Stimulated activated CD8-positive, alpha-beta memory T cell treated with anti-CD3 and anti-CD28 coated beads, Interleukin-2, amount 100 ng/mL, for 48 hours (primary cell): ENCODE results near the gene POP7.
A peak's percentile ranks its signal among the peaks of the same experiment; 100 is the strongest.

ENCODE experiments used
- DNase-seq, 2 donors: peaks; one replicate each; pipeline ENCODE4 v3.0.0-alpha.2; 2020; ENCODE audit warnings: low read depth in 2 of 2

POP7 gene

DNA sequence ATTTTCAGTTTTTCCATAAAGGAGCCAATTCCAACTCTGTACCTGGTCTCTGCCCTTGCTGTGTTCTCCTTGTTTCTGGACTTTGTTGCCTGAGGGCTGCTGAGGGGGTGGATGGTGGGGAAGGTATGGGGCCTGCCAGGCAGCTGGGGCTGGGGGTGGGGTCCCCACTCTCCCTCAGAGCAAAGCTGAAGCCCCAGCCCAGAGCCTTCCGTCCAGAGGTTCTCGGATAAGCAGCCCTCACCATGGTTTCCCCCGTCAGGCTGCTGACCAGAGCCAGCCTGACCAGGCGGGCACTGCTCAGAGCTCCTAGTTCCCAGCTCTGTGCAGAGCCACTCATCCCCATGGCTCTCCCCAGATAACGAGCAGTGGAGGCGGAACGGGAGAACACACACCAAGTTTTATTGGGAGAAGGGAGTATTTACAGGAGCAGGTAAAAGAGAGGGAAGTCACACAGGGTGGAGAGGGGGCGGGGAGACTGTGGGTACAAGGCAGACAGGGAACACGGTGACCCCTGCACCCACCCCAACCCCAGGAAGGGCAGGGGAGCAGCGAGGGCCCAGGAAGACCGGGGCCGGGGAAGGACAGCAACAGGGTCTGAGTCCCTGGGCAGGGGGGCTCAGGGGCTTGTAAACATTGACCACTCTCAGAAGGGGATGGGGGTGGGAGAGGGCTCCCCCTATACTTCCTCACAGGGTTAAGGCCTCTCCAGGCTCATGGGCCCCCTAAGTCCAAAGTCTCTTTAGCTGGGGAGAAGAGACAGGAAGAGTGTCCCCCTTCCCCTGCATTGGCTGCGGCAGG is 26.6 kb upstream of the POP7 start:
- DNase-seq, result no peak

DNA sequence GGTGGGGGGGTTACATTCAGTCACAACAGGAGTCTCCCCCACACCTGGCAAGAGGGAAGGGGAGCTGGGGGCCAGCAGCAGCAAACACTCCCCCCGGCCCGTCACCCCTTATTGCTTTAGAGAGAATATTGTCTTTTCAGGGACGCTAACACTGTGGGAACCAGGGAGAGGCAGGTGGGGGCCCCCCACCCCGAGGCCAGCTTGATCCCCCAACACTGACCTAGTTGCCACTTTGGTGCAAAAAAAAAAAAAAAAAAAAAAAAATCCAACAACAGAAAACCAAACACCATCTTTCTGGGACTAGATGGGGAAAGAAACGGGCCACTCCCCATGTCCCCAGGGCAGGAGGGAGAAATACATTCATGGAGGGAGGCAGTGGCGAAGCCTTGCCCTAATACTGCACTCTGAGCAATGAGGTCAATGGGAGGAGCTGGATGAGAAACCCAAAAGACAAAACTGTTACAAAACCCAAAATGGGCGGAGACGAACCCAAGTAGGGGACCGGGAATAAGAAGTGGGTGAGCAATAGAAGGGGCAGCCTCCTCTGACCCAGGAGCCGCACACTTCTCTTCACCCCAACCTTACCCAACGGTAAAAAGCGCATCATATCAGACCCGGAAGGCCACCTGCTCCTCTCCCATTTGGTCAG is 25.9 kb upstream of the POP7 start:
- DNase-seq, result no peak

DNA sequence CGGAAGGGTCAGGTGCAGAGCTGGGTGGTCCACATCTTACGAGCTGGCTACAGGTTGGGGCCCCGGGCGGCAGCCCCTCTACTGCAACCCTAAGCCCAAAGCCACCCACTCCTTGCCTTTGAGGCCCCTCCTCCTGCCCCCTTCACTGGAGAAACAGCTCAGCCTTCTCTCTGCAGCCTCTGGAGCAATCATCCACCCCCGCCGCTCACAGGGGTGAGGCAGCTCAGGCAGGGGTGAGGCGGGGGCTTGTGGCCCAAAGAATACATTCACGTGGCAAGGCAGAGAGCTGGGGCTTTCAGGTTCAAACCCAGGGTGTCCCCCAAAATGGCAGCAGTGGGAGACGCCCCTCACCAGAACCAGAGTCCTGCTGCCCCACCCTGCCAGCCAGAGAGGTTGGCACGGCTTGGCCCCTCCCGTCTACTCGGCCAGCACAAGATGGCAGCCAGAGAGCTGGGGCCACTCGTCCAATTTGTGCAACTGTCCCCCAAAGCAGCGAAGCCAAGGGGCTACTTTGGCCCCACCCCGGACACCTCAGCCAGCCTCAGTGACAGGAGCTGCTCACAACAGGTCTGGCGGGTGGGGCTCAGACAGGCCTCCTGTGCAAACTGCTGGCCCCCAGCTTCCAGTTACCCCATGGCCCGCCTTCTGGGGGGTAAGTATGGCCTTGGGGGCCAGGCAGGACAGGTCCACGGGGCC is 25.2 kb upstream of the POP7 start:
- no peak for DNase-seq

DNA sequence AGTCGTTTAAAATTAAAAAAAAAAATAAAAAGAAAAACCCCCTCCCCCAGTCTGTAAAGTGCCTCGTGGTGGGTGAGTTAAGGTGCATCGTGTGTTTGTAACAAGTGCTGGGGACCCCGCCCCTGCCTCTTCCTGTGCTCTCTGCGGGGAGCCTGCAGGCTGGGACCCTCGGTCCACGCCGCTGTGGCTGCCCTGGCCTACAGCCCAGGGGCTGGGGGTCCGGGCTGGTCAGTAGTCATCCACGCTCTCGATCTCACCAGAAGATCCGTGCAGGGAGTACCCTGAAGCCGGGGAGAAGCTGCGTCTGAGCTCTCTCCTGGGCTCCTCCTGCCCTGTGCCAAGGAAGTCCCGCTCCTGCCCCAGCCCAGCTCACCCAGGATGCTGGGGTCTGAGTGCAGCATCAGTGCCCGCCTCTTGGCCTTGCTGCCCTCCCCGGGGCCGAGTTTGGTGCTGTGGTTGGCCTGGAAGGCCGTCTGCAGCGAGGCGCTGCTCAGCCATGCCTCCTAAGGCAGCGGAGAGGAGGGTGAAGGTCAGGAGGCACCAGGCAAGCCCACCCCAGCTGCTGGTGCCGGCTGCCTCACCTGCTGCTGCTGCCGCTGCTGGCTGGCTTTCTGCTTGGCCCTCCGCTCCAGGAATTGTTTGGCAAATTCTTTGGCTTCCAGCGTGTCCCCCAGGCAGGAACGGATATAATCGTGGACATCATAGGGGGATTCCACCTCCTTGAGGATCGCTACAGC is 24.3 kb upstream of the POP7 start:
- no peak for DNase-seq

DNA sequence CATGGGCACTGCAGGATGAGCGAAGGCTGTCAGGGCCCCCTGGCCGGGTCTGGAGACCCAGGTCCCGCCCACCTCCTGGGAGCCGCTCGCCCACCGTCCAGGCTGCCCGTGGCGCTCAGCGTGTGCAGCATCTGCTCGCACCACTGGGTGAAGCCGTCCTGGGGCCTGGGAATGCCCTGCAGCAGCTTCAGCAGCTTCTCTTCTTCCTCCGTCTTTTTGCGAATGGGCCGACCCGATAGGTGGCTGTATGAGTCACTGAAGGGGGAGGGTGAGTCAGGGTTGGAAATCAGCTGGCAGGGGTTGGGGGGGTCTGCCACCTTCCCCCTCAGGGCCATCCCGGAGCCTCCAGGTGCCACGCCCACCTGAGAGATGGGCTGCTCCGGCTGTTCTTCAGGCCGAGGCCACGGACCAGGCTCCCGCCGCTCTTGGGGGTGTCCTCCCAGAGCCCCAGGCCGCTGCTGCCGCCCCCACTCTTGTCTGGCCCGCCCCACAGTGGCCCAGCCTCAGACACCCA is 23.6 kb upstream of the POP7 start:
- DNase-seq, result no peak

DNA sequence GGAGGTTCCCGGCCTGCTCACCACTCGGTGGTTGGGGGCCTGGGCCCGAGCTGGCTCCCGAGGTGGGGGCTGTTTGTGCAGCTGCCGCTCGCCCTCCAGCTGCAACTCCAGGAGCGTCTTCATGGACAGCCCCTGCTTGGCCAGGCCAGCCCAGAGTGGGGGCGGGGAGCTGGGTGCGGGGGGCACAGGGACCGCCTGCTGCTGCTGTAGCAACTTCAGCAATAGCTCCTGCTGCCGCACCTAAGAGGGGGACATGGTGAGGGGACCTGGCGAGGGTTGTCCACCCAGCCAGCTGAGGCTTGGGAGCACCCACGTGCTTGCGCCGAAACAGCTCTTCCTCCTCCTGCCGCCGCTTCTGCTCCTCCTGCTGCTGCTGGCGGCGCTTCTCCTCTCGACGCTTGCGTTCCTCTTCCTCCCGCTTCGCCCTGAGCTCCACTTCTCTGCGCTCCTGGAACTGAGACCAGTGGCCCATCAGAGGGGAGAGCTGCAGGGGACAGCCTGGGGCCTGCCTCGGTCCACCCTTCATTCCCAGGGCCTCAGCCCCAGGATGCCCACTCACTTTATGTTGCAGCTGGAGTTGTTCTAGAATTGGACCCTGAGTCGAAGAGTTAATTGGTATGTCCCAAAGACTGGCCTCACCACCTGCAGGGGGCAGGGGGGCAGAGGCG is 22.8 kb upstream of the POP7 start:
- no peak for DNase-seq

DNA sequence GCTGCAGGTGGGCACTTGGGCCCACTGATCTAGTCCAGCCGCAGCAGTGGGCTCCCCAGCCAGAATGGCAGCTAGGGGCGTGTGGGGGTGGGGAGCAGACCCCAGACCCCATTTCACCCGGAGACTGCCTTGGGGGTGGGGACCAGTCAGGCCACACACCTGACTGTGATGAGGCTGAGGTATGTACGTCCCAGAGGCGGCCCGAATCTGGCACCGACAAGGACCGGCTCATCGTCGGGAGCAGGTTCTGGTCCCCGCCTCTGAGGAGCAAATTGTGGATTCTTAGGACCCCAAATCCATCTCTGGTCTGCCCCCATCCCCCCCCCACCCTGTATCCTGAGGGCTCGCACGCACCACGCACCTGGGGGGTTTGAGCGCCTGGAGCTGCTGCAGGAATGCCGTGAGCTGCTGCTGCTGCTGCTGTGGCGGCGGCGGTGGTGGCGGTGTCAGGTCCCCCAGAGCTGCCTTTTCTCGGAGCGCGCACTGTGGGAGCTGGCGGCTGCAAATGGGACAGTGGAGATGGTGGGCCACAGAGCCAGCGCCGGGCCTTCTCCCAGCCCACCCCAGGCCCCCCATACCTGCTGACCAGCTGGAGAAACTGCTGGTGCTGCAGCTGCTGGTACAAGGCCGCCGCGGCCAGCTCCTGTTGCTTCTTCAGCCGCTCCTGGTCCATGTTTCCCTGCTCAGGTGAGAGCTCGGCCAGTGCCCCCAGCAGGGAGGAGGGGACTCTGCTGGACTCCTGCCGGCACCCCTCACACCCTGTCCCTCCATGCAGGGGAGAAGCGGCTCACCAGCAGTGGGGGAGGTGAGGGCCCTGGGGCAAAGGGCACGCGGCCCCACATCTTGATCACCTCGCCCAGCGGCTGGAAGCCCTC is 22.0 kb upstream of the POP7 start:
- no peak for DNase-seq

DNA sequence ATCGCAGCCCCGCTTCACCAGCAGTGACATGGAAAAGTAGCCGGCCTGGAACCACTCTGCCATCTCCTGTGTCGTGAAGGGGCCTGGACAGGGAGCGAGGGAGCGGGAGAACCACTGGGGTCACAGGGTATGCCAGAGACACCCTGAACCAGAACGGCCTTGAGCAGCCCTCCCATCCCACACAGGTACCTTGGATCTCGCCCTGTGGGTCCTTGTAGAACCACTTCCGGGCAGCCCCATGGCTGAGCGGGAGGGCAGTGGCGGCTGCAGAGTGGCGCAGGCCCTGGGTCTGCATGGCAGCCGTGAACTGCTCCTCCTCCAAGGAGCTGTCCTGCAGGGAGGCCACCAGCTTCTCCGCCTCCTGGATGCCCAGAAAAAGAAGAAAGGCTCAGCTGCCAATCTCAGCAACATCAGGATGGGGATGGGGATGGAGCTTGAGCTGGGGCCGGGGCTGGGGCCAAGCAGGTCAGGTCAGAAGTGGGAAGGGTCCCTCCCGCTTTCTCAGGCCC is 21.3 kb upstream of the POP7 start:
- no peak for DNase-seq

DNA sequence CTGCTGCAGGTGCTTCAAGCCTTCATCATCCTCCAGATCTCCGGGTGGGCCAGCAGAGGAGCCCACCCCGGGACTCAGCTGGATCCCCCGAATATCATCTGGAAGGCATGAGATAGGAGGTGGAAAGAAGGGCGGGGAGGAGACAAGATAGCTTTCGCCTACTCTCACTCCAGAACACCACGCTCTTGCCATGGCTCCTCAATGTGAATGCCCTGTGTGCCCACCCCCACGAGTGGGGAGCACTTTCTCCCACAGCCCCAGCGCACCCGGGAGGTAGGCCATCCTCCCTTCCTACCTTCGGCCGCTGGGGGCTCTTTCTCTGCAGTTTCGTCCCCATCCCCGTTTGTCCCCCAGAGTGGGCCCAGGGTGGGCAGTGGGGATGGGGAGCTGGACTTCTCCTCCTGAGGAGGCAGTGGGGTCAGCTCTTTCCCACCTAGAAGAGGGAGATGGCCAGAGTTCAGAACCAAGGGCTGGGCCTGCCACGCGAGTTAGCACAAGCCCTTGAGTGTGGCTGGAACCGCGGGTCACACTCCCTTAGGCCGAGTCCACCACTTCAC is 20.8 kb upstream of the POP7 start:
- no peak for DNase-seq

DNA sequence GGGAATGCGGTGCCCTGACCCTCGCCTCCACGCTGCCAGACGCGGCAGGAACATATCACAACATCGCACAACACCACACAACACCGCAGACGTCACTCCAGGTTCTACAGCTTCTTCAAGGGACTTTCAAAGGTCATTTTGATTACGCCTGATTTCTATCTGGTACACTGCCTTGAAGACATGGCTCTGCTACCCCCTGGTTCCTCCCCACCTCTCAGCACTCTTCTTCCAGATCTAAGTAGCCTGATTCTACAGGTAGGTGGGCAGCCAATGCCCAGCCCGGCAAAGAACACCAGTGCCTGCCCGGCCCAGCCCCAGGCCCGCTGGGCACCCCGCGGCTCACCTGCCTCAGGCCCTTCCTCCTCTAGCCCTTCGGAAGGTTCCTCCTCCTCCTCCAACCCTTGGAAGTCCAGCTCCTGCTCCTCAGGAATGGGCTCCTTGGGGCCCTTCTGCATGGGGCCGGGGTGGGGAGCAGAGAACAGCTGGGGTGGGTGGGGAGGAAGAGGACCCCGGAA is 20.2 kb upstream of the POP7 start:
- no peak for DNase-seq

DNA sequence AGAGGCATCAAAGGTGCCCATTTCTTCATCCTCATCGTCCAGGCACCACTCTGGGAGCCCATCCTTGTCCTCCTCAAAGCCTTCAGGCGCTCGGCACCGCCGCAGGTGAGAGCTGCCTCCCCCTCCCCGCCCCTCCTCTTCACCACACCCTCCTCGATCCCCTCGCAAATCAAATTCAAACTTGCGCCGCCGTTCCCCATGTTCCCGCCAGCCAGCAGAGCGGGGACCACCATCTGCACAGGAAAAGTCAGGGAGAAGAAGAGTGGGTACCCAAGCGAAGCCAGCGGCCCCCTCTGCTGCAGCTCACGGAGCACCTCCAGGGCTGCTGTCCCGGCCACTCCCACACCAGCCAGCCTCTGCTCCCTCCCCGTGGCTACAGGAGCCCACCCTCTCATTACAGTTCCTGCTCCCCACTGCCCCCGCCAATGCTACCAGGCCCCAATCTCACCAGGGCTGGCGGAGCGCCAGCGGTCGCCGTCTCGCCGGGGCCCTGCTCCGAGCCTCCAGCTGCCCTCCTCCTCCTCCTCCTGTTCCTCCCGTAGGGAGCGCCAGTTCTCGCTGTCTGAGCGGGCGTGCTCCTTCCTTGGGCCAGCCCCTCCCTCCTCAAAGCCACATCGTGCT is 19.6 kb upstream of the POP7 start:
- no peak for DNase-seq

DNA sequence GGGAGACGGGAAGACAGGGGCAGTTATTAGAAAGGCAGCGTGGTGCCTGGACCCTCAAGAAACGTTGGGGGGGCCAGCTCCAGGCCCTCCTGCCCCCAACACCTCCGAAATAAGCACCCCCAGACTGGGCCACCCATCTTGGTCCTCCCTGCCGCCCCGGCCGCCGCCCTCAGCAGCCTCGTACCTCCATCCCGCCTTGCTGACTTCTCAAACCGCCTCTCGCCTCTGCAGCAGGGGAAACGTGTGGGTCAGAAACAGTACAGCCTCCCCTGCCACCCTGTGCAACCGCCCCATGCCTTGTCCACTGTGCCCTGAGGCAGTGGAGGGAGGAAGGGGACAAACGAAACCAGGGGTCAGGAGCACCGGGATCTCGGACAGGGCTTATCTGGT is 19.1 kb upstream of the POP7 start:
- DNase-seq, result no peak

DNA sequence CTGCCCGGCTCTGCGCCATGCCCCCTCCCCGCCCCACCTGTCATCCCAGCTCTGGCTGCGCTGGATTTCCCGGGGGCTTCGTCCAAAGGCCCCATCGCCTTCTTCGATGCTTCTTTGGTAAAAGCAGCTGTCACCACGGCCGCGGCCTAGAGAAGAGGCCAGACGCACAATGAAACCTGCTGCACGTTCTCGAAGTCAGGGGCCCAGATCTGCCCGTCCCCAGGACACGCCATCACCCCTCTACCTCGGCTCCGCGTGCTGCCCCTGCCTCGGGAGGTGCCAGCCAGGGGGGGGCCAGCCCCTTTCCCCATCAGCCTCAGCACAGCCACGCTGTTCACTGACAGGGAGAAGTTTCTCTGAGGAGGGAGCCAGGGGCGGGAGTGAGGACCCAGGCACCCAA is 18.7 kb upstream of the POP7 start:
- DNase-seq, result no peak

DNA sequence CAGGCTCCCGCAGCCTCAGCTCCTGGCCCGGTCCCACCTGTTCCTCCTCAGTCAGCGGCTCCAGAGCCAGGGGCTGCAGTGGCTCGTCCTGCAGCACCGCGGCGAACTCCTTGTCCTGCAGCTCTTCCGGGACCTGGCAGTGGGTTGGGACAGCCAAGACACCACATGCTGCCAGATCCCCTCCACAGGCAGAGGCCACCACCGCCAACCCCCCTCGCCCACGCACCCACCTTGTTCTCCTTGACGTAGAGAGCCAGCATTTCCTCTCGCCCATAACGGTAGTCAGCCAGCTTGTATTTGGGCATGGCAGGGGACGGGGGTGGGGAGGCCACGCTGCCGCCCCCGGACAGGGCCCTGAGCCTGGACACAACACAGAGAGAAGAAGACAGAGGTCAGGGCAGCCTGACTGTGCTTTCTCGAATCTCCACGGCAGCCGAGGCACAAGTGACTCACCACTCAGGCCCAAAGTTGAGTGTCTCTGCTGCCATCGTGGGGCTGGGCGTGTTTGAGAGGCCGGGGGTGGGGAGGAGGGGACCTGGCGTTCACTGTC is 18.1 kb upstream of the POP7 start:
- DNase-seq, result no peak

DNA sequence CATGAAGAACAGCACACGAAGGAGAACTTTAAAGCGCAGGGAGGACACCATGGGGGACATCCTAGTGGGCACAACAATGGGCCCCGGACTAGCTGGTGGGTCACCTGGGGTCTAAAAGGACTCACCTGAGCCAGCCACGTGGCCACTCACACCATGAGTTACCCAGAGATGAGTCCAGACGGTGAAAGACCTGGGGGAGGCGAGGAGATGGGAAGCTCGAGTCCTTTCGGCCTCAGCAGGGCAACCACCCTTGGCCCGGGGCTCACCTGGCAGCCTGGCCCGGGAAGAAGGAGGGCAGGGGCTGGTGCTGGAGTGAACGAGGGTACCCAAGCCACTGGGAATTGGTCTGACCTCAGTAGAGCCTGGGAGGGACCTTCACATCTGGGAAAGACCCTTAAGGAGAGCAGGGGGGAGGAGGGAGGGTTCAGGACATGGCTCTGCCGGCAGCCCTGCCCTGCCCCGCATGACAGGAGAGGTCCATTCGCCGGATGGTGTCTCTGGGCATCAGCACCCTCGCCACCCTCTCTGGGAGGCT is 17.5 kb upstream of the POP7 start:
- DNase-seq, result no peak

DNA sequence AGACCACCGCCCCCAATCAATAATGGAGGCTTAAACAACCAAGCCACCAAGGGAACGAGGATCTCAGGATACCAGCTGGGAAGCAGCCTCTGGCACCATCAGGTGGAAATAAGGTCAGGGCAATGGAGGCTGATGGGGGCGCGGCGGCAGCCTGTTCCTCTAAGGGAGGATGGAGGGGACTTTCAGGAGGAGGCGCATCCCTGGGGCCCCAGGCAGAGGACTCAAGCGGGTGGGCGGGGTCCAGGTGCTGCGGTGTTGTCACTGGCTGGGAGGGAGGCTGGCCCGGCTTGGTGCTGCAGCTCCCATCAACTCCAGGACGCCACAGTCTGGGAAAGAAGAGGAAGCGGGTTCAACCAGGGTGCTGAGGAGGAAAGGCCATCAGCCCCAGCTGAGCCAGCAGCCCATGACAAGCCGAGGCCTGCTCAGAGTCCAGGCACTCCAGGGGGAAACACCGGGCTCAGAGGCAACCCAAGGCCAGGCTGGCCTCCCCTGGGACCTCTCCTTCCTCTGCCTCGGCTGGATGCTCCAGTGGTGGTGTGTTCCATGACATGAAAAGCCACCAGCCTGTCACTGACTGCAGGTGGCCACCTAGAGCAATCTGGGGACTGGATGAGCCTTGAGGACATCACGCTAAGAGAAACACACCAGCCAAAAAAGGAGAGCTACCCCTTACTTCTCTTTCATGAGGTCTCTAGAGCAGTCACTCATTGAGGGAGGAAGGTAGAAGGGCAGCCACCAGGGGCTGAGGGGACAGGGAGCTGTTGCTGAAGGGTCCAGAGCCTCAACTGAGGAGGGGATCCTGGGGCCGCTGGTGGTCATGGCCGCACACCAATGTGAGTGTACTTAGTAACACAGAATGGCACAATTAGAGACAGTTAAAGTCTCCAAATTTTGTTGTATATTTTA is 16.4 kb upstream of the POP7 start:
- DNase-seq, result no peak

DNA sequence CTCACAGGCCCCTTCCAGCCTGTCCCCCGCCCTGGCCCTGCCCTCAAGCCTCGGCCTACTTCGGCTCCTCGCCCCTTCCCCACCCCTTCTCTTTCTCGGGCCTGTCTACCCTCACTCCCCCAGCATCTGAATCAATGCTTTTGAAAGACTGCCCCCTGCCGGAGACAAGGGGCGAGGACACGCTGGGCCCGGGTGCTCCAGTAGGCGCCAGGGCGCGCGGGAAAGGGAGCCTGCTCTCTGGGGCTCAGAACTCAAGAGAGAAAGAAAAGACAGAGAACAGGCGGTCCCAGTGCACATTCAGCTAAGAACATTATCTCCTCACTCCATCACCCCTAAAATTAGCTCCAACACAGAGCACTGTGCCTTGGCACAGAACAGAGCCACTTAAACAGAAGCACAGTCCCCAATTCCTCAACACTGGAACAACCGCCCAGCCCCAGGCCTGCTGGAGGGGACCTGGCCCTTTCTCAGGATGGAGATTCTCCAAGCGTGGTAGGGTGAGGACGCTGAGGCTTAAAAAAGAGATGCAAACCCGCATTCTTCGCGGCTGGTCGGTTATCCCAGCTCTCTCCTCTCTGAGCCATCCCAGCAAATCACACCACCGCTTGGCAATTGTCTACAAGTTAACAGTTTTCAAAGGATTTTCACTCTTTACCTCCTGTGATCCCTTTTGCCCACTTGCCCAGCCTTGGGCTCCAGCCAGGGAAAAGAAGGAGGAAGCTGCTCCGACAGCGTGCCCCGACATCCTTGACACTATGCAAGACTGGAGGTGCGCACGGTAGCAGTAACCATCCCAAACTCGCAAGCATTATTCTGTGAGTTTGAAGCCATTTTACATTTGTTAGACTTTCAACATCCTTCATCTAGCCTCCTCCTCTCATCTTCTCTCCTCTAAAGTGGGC is 14.0 kb upstream of the POP7 start:
- DNase-seq, result peak; percentile 67 to 72
